Activated B cell treated with CpG ODN at 0.5 μM for 24 hours (primary cell): ENCODE measurements around the gene SERPINE2. TPM values are rescaled to one million over a fixed set of nuclear protein-coding genes. Genes with fewer than 3 reads are reported as not detected.

Source experiments
- ATAC-seq: fragments of 200-7000 bp; cut with Tn5 transposase; one replicate; pipeline ENCODE4 v1.10.0; 2021; ENCODE audit warnings: low read depth, mild to moderate bottlenecking, moderate library complexity
- CTCF ChIA-PET: fragments of 350-600 bp; sonication (Branson Sonifier 250); formaldehyde crosslinking; loops from one replicate; lab custom pipeline; 2021; ENCODE audit warnings: antibody characterized with exemption; lab: Charles Lee
- POLR2A ChIA-PET: fragments of 350-600 bp; sonication (Branson Sonifier 250); formaldehyde crosslinking; loops from one replicate; lab custom pipeline; 2021; ENCODE audit warnings: antibody characterized with exemption; lab: Charles Lee
- DNase-seq: peaks from one replicate; pipeline ENCODE4 v3.0.0; 2022
- H3K27ac Mint-ChIP-seq: one replicate; pipeline ENCODE4 v1.8.0; 2020; ENCODE audit warnings: mixed read lengths
- H3K27me3 Mint-ChIP-seq: one replicate; pipeline ENCODE4 v1.8.0; 2021; ENCODE audit warnings: mixed read lengths
- H3K36me3 Mint-ChIP-seq: one replicate; pipeline ENCODE4 v1.8.0; 2021; ENCODE audit warnings: low read depth, mixed read lengths
- H3K4me1 Mint-ChIP-seq: one replicate; pipeline ENCODE4 v1.8.0; 2021; ENCODE audit warnings: mixed read lengths
- H3K4me3 Mint-ChIP-seq: one replicate; pipeline ENCODE4 v1.8.0; 2020; ENCODE audit warnings: mild to moderate bottlenecking, mixed read lengths
- H3K9me3 Mint-ChIP-seq: one replicate; pipeline ENCODE4 v1.8.0; 2020; ENCODE audit warnings: mixed read lengths
- intact Hi-C: fragments of 100-400 bp; cut with micrococcal nuclease; formaldehyde crosslinking; loops from one replicate; pipeline ENCODE4 v1.15.1; 2024
- total RNA-seq: library from RNA; stranded (reverse); gene quantifications from 2 replicates; pipeline ENCODE4 v1.2.3, GENCODE V29; 2022
- TF ChIP-seq, protein P1 (sequence below): fragments of 200-600 bp; IDR thresholded peaks from one replicate; pipeline ENCODE4 v1.8.0; 2022; ENCODE audit warnings: antibody characterized with exemption, mild to moderate bottlenecking

The SERPINE2 gene
- total RNA-seq, 1 donor from 2014 or later = 1.1 TPM

DNA sequence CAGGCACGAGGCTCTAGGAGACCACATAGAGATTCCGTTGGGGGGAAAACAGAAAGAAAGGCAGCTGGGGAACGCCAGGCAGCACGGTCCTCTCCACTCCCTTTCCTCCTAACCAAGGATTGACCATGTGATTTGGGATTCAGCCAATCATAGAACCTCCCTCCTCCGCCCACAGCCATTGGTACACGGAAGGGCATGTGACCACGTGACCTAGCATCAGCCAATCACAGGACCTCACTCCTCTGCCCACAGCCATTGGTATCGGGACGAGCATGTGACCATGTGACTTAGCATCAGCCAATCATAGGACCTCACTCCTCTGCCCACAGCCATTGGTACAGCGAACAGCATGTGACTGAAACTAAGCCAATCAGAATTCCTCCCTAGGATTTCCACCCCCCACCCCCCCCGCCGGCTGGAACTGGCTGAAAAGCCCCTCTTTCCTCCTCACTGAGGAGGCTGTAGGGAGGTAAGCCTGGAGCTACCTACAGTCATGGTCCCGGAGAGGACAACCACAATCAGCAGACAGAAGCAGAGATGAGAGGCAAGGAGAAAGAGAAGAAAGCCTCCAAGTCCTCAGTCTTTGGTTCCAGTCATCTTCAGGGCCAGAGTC, 7.6 kb downstream of the SERPINE2 start:
- DNase-seq (no peak), ATAC-seq (no peak)
- Mint-ChIP-seq H3K9me3 (no peaks in the 10 kb centered on the region), H3K4me3 (no peak overlapping the region), H3K27ac (no peak overlapping the region), H3K36me3 (no peaks in the 10 kb centered on the region), H3K4me1 (peaks cover 25% of the 10 kb centered on the region), H3K27me3 (peaks cover 16% of the 10 kb centered on the region)
- POLR2A ChIA-PET = no interaction called here
- intact Hi-C loops = no loop called here
- TF ChIP-seq, protein P1, sequence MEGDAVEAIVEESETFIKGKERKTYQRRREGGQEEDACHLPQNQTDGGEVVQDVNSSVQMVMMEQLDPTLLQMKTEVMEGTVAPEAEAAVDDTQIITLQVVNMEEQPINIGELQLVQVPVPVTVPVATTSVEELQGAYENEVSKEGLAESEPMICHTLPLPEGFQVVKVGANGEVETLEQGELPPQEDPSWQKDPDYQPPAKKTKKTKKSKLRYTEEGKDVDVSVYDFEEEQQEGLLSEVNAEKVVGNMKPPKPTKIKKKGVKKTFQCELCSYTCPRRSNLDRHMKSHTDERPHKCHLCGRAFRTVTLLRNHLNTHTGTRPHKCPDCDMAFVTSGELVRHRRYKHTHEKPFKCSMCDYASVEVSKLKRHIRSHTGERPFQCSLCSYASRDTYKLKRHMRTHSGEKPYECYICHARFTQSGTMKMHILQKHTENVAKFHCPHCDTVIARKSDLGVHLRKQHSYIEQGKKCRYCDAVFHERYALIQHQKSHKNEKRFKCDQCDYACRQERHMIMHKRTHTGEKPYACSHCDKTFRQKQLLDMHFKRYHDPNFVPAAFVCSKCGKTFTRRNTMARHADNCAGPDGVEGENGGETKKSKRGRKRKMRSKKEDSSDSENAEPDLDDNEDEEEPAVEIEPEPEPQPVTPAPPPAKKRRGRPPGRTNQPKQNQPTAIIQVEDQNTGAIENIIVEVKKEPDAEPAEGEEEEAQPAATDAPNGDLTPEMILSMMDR = no peak
- CTCF ChIA-PET = no interaction called here

DNA sequence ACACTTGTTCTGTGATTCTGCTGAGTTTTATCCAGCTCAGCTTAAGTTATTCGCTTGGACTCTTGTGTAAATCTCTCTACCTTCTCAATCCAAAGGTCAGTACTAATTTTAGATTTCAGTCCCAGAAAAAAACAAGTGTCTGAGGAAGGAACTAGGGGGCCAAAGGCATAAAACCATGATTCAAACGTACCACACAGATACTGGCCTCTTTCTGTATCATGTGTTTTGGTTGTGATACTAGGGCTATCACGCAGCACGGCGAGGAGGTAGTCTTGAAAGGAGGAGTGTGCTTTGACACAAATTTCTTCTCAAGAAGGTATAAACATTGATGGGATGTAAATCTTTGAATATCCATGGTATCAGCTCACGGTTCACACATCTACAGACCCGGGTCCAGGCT, 8.3 kb downstream of the SERPINE2 start:
- POLR2A ChIA-PET = no interaction called here
- H3K4me3 Mint-ChIP-seq = no peak overlapping the region
- no peaks in the 10 kb centered on the region for H3K36me3 Mint-ChIP-seq
- peaks cover 14% of the 10 kb centered on the region for H3K27me3 Mint-ChIP-seq
- TF ChIP-seq, protein P1 = no peak
- DNase-seq = no peak
- CTCF ChIA-PET = no interaction called here
- intact Hi-C loops = no loop called here
- ATAC-seq = no peak
- H3K4me1 Mint-ChIP-seq = peaks cover 31% of the 10 kb centered on the region
- H3K27ac Mint-ChIP-seq = no peak overlapping the region
- no peaks in the 10 kb centered on the region for H3K9me3 Mint-ChIP-seq

DNA sequence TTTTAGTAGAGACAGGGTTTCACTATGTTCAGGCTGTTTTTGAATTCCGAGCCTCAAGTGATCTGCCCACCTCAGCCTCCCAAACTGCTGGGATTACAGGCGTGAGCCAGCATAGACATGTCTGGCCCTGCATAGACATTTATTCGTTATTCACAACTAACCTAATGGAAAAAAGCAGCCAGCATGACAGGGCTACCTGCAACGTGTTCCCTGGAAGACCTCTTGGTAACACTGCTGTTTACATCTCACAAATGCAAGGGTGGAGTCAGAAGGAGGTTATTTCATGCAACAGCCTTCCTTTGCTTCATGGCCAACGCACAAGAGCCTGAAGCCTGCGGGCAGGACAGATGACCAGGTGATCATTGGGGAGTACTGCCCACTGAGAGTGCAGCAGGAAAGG, 9.2 kb downstream of the SERPINE2 start:
- ATAC-seq (no peak), DNase-seq (no peak)
- peaks cover 14% of the 10 kb centered on the region for H3K27me3 Mint-ChIP-seq
- TF ChIP-seq, protein P1 = no peak
- no peaks in the 10 kb centered on the region for H3K36me3 Mint-ChIP-seq
- H3K4me3 Mint-ChIP-seq = no peak overlapping the region
- H3K4me1 Mint-ChIP-seq = peaks cover 38% of the 10 kb centered on the region
- CTCF ChIA-PET = no interaction called here
- POLR2A ChIA-PET = no interaction called here
- no peaks in the 10 kb centered on the region for H3K9me3 Mint-ChIP-seq
- intact Hi-C loops = loop anchor here (5.0 to 10.0 kb wide), 3 partner anchors 135 to 637 kb away; no protein-coding TSS in a partner anchor
- H3K27ac Mint-ChIP-seq = no peak overlapping the region

DNA sequence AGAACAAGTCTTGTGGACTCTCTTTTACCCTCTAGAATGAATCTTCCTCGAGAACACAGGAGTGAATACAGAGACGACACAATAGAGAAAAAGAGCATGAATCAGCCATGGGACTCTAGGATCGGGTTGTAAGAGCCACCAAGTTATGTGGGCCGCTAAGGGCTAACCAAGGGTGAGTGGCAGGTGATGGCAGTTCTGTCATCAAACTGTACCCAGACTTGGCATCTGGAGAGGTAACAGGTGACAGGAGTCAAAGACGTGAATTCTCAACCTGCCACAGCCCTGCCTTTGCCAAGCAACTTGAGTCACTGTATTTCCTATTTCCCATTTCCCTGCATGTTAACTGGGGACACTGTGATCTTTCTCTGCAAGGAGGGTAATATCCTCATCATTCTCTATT, 11.2 kb downstream of the SERPINE2 start:
- Mint-ChIP-seq H3K36me3 (no peaks in the 10 kb centered on the region), H3K27ac (no peak overlapping the region), H3K27me3 (peaks cover 3% of the 10 kb centered on the region), H3K4me3 (no peak overlapping the region), H3K9me3 (no peaks in the 10 kb centered on the region), H3K4me1 (peaks cover 44% of the 10 kb centered on the region)
- ATAC-seq (no peak), DNase-seq (no peak)
- intact Hi-C loops = loop anchor here (2.0 to 10.0 kb wide), 4 partner anchors 133 to 1013 kb away; no protein-coding TSS in a partner anchor
- ChIA-PET CTCF (no interaction called here), POLR2A (no interaction called here)
- TF ChIP-seq, protein P1 = no peak

DNA sequence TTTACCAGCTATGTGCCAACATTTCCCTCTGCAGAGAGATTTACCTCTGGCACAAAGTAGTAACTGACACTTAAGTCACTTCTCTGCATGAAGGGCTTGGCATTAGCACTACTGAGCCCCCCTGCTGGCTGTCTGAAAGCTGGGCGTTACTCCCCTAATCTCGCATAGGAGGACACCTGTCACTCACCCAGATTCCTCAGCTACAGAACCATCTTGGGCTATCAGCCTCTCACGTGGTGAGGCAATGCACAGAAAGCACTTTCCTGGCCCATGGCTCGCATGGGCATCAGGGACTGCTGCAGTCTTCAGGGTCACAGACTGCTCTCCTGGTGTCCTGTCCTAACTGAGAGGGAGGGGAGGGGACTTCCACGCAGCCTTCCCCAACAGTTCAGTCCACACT, 12.0 kb downstream of the SERPINE2 start:
- POLR2A ChIA-PET = no interaction called here
- ATAC-seq (no peak), DNase-seq (no peak)
- H3K4me3 Mint-ChIP-seq = no peak overlapping the region
- CTCF ChIA-PET = no interaction called here
- H3K27ac Mint-ChIP-seq = no peak overlapping the region
- TF ChIP-seq, protein P1 = no peak
- H3K4me1 Mint-ChIP-seq = peaks cover 49% of the 10 kb centered on the region
- H3K36me3 Mint-ChIP-seq = no peaks in the 10 kb centered on the region
- H3K27me3 Mint-ChIP-seq = no peaks in the 10 kb centered on the region
- intact Hi-C loops = loop anchor here (2.0 to 10.0 kb wide), 4 partner anchors 132 to 1014 kb away; no protein-coding TSS in a partner anchor
- no peaks in the 10 kb centered on the region for H3K9me3 Mint-ChIP-seq
